ENCODE results near the gene EMILIN2.

GRCh38 chr18:2960983-2961696 is 114.3 kb downstream of the EMILIN2 start:
- TF ChIP-seq POLR2A (IDR thresholded peaks at IDR 0.05) (no peak), CTCF (IDR thresholded peaks at IDR 0.05) (no peak), POLR2AphosphoS5 (IDR thresholded peaks at IDR 0.05) (no peak)
